Stimulated activated CD8-positive, alpha-beta memory T cell treated with anti-CD3 and anti-CD28 coated beads, Interleukin-7, amount 100 ng/mL, for 48 hours (primary cell): ENCODE data around the gene HSPB2.

ENCODE experiments used
- DNase-seq, 2 donors: peaks; one replicate each; pipeline ENCODE4 v3.0.0-alpha.2; 2020; ENCODE audit warnings: low read depth in 1 of 2; ENCODE audit errors: extremely low read depth in 1 of 2

HSPB2 gene

DNA sequence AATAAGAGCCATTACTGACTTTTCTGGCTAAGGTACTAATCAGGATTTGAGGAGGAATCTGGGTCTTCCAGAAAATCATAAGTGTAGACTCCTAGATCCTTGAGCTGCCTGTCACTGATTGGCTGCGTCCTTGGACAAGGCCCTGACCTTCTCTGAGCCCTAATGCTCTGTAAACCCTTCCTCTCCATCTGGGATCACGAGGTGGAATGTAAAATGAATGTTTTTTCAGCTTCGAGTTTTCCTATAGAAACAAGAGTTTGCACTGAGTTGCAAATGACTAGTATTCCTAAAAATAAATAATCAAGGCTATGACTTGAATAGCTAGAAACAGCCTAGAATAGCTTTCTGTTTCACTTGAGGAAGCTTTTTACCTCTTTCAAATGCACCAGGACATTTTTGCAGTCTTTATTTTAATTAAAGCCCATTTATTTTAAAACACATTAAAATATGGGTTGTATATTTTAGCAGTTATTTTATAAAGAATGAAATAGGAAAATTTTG, 23.6 kb downstream of the HSPB2 start:
- DNase-seq, result no peak

DNA sequence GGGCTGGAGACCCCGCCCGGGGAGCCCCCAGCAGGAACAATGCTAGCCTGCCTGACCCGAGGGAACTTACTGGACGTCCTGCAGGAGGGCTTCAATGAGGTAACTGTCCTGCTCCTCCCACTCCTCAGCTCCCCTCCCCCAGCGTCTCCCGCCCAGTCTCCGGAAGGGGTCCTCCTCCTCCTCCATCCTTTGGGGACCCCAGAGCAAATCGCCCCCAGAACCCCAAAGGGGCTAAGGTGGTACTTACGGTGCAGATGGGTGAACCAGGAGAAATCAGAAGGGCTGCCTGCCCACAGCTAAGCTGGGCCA, 24.9 kb downstream of the HSPB2 start:
- DNase-seq, result no peak

DNA sequence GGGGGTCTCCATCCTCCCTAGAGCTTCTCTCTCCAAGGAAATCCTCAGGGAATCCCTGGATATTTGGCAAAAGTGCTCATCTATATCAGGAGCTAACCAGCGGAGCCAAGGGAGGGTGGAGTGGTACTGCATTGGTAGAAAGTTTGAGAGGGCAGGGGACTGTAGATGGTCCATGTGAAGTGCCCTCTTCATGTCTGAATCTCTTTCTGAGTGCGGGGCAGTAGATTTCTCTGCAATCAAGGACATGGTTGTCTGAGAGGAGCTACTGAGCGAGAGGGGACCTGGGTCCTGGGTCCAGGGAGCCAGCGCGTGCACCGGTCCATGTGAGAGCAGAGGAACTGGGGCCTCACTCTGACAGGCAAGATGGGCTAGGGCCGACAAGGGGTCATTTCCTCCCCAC, 25.3 kb downstream of the HSPB2 start:
- DNase-seq, result no peak

DNA sequence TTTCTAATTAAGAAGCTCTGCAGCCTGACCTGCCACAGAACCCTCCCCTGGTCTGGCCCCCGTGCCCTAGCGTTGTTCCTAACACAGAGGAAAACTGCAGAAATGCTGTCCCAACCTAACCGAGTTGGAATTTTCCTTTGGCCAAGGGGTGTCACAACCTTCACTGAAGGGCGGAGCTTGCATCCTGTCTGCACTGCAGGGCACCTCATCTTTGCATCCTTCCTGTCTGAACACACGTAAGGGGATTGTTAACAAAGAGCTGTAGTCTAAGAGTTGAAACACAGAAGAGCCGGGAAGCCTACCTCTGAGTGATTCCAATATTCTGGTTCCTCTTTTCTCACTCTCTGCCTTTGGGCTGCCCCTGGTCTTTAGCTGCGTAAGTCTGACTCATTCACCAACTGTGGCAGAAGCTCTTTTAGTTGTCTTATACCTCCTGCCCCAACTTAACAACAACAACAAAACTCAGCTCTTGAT, 26.2 kb downstream of the HSPB2 start:
- DNase-seq, result no peak

DNA sequence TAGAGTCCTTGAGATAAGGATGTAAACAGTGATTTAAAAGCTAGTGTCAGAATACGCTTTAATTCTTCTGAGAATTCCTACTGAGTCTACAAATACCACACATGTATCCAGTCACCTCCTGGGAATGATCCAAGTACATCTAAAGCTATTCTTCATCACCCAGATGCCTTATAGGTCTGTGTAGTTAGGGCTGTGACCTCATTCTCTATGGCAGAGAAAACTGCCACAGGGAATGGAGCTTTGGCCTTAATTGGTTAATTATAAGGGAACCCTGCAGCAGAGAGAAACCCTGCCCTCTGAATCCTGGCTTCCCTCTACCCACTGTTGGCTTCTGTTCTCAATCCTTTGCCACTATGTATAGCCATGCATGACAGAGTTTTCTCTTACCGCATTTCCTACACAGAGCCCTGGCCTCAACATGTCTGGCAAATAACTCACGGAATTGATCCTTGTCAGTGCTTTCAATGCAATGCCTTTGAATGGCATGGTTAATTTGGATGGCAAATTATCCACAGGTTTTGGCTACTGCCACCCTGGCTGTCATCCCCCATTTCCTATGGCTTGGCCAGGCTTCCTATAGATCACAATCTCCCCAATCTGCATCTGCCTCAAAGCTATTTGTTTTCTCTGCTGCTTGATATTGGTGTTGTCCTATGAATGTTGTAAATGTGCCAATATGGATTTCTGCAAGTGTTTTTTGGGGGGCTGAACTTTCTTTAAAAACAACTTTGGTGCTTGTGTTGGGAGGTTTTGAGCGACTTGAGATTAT, 27.5 kb downstream of the HSPB2 start:
- DNase-seq, result no peak

DNA sequence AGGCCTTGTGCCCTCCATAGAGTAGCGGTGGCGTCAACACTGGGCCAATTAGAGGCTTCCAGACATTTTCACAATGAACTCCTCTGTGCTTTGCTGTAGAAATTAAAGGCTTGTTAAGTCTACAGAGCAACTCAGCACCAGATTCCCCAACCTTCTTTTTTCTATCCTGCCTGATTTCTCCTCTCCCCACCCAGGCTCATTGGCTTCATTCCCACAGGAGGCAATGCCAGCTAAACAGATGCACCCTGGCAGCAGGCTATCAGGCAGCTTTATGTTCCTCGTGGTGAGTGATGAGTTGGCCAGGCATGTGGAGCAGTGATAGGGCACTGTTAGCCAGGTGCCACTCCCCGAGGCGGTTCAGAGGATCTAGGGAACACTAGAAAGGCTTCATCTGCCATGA, 29.4 kb downstream of the HSPB2 start:
- DNase-seq, result no peak

DNA sequence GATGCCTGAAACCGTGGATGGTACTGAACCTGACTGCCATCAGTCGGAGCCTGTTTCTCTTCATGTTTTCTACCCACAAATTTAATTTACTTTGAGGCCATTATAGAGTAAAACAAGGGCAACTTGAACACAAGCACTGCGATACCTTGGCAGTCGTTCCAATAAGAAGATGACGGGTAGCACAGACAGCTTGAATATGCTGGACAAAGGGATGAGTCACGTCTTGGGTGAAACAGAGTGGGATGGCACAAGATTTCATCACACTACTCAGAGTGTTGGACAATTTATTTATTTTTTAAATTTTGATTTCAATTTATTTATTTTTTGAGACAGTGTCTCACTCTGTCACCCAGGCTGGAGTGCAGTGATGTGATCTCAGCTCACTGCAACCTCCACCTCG, 30.3 kb downstream of the HSPB2 start:
- DNase-seq, result no peak

DNA sequence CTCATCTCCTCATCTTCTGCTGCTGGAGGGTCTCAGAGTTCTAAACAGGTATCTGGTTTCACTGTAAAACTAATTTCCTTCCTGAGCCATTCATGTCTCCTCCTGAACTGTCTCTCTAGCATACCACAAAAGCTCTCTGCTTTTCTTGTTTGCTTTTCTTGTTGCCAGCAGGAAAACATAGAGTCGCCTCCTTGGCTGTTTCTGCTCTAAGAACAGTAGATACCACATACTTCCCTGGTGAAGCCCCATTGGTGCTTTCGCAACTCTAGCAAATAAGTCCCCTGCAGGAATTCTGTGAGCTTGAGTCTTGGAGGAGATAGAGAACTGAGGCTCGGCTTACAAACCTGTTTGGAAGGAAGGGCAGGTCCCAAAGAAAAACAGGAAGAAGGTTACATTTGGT, 31.6 kb downstream of the HSPB2 start:
- DNase-seq, result no peak

DNA sequence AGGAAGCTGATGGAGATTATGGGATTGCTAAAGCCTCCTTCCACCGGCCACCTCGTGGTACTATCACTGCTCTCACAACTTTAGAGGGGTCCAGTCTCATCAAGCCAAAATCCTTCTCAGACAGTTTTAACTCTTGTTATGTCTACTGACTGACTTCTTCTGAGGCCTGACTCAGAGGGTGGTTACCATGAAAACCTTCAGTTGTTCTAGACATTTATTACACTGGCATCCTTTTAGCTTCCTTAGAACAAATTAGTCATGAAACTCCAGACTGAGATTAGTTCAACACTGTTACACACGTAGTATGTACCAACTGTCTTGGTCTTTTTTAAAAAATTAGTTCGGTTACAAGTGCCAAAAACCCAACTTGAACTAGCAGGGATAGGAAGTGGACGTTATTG, 32.1 kb downstream of the HSPB2 start:
- no peak for DNase-seq

DNA sequence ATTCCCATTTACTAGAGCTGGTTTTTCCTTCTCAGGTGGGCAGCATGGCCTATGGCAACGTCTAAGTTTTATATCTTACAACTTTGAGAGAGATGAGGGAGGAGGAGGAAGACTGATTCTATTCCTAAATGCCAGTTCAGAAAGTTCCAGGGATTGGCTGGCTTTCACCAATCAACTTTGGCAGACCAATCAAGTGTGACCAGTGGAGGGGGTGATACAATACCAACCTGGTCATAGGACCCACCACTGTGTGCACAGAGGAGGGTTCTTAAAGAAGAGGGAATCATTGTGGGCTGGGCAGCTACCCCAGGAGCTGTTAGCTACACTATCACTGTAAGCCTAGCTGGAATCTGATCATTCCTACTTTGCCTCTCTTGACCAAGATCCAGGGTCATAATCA, 32.7 kb downstream of the HSPB2 start:
- DNase-seq, result no peak

DNA sequence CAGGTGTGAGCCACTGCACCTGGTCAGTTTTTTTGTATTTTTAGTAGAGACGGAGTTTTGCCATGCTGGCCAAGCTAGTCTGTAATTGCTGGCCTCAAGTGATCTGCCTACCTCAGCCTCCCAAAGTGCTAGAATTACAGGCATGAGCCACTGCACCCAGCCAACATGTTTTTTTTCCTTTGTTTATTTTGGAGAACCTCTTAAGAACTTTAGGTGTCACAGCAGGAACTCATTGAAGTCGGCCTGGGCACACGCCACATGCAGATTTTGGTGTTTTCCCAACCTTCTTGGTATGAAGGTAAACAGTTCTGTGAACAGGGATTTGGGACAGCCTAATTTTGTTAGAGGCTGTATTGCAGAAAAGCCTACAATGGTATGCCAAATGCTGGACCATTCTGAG, 34.0 kb downstream of the HSPB2 start:
- DNase-seq, result no peak

DNA sequence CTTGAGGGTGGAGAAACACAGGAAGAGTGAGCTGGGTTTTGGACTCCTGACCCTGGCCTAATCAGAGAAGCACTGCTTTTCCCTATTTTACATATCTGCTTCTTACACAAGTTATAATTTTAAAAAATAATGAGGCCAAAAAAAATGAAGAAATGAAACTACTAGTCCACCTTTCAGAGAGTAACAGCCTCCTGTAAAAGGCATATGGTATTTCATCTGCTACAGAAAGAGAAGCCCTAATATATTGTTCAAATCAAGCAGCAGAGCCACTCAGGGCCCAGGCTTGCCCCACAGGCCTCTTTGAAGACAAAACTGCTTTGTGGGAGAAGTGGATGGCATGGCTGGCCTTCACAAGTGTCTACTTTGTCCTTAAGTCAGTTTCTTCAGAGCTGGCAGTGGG, 34.6 kb downstream of the HSPB2 start:
- no peak for DNase-seq

DNA sequence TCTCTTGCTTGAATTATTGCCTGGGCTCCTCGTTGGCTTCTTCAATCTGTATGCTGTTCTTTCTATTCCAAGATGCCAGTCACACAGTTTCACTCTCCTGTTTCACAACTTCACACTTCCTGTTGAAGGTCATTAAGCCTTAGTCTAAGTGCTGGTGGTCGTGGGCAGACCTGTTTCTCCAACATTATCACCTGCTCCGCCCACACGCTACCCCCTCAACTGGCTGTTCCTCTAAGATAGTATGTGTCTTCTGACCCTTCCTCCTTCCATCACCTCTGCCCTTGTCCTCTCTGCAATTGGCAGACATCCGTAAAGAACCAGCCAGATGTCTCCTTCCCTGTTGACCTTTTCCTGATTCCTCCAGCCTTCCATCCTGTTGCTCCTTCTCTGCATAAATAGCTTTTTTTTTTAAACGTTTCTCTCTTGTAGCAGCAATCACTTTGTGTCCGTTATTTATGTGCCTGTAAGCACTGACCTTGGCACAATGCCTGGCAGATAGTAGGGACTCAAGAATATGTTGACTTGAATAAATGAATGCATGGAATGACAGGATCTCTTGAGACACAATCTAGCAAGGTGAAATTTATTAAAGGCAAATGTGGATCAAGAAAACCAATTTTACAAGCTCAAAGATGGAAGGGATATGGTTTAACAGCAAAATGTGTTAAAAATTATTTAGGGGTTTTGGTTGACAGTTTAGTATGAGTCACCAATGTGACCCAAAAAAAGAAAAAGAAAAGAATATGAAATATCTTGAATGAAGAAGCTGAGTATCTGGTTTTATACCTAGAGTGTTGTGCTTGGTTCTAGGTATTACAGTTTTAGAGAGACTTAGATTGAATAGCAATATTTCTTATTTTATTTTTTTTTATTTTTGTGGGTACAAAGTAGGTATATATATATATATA, 37.2 kb downstream of the HSPB2 start:
- DNase-seq, result no peak

DNA sequence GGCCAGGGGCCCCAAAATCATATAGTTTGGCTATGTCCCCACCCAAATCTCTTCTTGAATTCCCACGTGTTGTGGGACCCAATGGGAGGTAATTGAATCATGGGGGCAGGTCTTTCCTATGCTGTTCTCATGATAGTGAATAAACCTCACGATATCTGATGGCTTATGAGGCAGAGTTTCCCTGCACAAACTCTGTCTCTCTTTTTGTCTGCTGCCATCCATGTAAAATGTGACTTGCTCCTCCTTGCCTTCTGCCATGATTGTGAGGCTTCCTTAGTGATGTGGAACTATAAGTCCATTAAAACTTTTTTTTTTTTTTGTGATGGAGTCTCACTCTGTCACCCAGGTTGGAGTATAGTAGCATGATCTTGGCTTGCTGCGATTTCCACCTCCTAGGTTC, 39.0 kb downstream of the HSPB2 start:
- DNase-seq, result no peak

DNA sequence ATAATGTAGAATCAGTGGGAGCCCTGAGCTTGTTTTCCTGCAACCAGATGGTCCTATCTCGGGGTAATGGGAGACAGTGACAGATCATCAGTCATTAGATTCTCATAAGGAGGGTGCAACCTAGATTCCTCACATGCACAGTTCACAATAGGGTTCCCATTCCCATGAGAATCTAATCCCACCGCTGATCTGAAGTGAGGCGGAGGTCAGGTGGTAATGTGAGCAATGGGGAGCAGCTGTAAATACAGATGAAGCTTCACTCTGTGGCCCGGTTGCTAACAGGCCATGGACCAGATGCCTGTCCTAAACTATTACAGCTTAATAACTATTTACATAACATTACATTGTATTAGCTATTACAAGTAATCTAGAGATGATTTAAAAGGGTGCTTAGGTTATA, 41.6 kb downstream of the HSPB2 start:
- DNase-seq, result no peak

DNA sequence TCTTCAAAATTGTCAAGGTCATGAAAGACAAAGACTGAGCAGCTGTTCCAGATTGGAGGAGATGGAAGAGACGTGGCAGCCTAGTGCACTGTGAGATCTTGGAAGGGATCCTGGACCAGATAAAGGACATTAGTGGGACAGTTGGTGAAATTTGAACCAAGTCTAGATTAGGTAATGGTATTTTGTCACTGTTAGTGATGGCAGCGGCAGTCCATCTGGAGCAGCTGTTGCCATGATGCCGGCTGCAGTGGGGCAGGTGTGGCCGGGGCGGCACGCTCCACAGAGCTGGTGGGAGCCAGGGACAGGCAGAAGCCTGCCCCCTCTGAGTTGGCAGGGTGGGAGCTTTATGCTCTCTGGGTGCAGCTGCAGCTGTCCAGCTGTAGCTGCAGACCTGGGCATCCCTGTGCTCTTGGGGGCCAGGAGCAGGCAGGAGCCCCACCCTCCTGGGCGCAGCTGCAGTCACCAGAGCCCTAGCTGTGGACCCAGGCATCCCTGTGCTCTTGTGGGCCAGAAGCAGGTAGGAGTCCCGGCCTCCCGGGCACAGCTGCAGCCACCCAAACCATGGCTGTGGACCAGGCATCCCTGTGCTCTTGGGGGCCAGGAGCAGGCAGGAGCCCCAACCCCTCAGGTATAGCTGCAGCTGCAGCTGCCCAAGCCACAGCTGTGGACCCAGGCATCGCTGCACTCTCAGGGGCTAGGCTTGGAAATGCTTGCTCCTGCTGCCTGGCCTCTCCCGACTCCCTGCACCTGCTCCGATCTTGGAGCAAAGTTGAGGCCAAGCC, 45.3 kb downstream of the HSPB2 start:
- no peak for DNase-seq

DNA sequence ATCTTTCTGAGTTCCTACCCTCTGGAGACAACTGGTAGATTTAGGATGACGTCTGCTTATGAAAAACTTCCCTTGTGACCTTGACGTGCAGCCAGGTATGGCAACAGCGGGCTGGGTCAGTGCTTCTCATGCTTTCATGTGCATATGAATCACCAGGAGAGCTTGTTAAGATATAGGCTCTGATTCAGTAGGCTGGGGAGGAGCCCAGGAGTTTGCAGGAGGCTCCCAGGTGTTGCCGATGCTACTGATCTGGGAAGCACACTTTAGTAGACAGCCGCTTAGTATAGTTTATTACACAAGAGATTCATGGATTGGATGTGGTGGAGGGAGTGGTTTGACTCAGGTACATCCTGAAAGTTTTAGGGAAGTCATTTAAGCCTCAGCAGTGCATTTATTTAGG, 48.4 kb downstream of the HSPB2 start:
- DNase-seq, result no peak

DNA sequence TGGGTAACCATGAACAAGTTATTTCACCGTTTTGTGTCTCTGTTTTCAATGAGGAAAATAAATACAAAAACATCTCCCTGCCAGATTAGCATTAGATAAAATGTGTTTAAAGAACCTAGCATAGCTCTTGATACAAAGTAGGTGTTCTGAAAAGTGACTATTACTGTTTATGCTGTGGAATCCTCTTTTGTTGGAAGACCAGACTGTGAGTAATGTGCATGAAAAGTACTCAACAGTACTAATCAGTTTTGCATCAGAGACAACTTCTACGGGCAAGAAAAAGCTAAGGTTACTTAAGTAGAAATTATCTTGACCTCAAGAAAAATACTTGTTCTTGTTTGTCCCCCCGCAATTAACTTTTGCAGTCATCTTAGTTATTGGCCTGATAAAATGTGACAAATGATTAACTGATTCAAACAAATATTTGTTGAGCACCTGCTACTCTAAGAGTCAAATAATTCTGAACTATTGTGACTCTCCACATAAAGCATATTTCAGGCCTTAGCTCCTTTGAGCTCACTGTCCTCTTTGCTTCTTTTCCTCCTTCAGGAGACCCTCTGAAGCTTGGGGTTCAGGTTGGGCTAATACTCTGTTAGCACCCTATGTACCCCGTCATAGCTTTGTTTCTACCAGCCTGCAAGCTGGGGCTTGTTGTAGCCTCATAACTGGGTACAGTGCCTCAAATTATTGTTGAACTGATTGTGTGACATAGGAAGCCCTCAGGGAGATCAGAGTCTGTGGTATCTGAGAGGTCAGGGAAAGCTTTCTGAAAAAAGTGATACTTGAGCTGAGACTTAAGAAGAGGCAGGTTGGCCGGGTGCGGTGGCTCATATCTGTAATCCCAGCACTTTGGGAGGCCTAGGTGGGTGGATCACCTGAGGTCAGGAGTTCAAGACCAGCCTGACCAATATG, 49.1 kb downstream of the HSPB2 start:
- DNase-seq, result no peak
